Panc1 (cell line): ENCODE data around the gene MOG. TPM values are rescaled to one million over a fixed set of nuclear protein-coding genes. Genes with fewer than 3 reads are reported as not detected.

Source experiments
- ATAC-seq: fragments of 200-7000 bp; cut with Tn5 transposase; 2 replicates; pipeline ENCODE4 v1.9.1; 2020; ENCODE audit warnings: mild to moderate bottlenecking, moderate library complexity
- BruUV-seq: library from RNA; stranded (reverse); fragments of 400-500 nt; replicated peaks from 2 replicates; lab custom pipeline; 2021; lab: Mats Ljungman, UMichigan
- CTCF ChIA-PET: fragments of 300-600 bp; sonication (Branson Sonifier 250); formaldehyde crosslinking; loops from one replicate; lab custom pipeline; 2022; ENCODE audit warnings: antibody characterized with exemption; lab: Charles Lee
- POLR2A ChIA-PET: fragments of 300-600 bp; sonication (Branson Sonifier 250); formaldehyde crosslinking; loops from one replicate; lab custom pipeline; 2022; ENCODE audit warnings: antibody characterized with exemption; lab: Charles Lee
- DNase-seq: peaks from one replicate; pipeline ENCODE4 v3.0.0-alpha.2; 2010; ENCODE audit warnings: low read depth, low spot score
- H3K27ac ChIP-seq: 2 replicates; pipeline ENCODE4 v1.5.1; 2011; ENCODE audit warnings: mild to moderate bottlenecking, low read length, inconsistent platforms
- H3K27me3 ChIP-seq: fragments of 200-500 bp; sonication (Bioruptor generic); 2 replicates; pipeline ENCODE4 v1.6.0; 2014; ENCODE audit warnings: low read length, inconsistent platforms; ENCODE audit not compliant: control insufficient read depth, insufficient read depth
- H3K36me3 ChIP-seq: fragments of 200-500 bp; sonication (Bioruptor generic); 2 replicates; pipeline ENCODE4 v1.5.1; 2014; ENCODE audit warnings: inconsistent platforms, mild to moderate bottlenecking, low read length, moderate library complexity; ENCODE audit not compliant: control insufficient read depth, insufficient read depth
- H3K4me1 ChIP-seq: 2 replicates; pipeline ENCODE4 v1.5.1; 2011; ENCODE audit warnings: inconsistent platforms, mild to moderate bottlenecking, low read length, moderate library complexity; ENCODE audit not compliant: control insufficient read depth, insufficient read depth
- H3K4me3 ChIP-seq, 2 experiments: 2 replicates each; pipeline ENCODE4 v1.5.1; 2011 to 2012; ENCODE audit warnings: low read depth in 2 of 2, low read length in 2 of 2, mild to moderate bottlenecking in 2 of 2, inconsistent platforms in 1 of 2, moderate library complexity in 1 of 2
- H3K9me3 ChIP-seq: fragments of 200-500 bp; sonication (Bioruptor generic); 2 replicates; pipeline ENCODE4 v1.5.1; 2014; ENCODE audit warnings: low read depth, mild to moderate bottlenecking, inconsistent platforms, low read length, moderate library complexity; ENCODE audit not compliant: control insufficient read depth, insufficient read depth
- CTCF ChIP-seq: fragments of 450-650 bp; IDR thresholded peaks from 2 replicates; pipeline ENCODE4 v1.5.1; 2017; ENCODE audit warnings: mild to moderate bottlenecking
- POLR2AphosphoS5 ChIP-seq: IDR thresholded peaks from 2 replicates; pipeline ENCODE4 v1.6.1; 2012; ENCODE audit warnings: mild to moderate bottlenecking, low read depth, low read length, moderate library complexity
- REST ChIP-seq, 2 experiments: IDR thresholded peaks; 2 replicates each; pipeline ENCODE4 v1.6.1; 2011 to 2012; ENCODE audit warnings: low read depth in 2 of 2, control low read depth in 1 of 2, low read length in 1 of 2, mild to moderate bottlenecking in 1 of 2, moderate library complexity in 1 of 2; ENCODE audit not compliant: insufficient read depth in 1 of 2
- SIN3A ChIP-seq: IDR thresholded peaks from 2 replicates; pipeline ENCODE4 v1.6.1; 2012; ENCODE audit warnings: low read depth, mild to moderate bottlenecking, low read length, moderate library complexity, borderline replicate concordance; ENCODE audit not compliant: insufficient read depth
- TCF7L2 ChIP-seq: IDR thresholded peaks from 2 replicates; pipeline ENCODE4 v1.6.1; 2011; ENCODE audit warnings: mild to moderate bottlenecking, low read depth, low read length, inconsistent platforms
- in situ Hi-C: cut with HindIII; loops from 2 replicates; pipeline ENCODE4 v1.10.0; 2016; ENCODE audit warnings: low sequenced_read_pairs, low pct_unique_long_range_greater_than_20kb
- intact Hi-C: fragments of 100-400 bp; cut with micrococcal nuclease; formaldehyde crosslinking; loops from one replicate; pipeline ENCODE4 v1.10.0; 2022; ENCODE audit not compliant: unreplicated experiment
- total RNA-seq: library from RNA; stranded (reverse); gene quantifications from one replicate; pipeline ENCODE4 v1.2.1, GENCODE V29; 2021; ENCODE audit not compliant: unreplicated experiment

The MOG gene
- total RNA-seq, 1 experiment from 2014 or later: not detected

GRCh38 chr6:29666826-29667130 lies 9.9 kb downstream of the MOG start:
- Histone ChIP-seq H3K4me3 (no peak overlapping the region), H3K4me1 (no peaks in the 10 kb centered on the region; the same call in 1 of the 2 replicates), H3K27ac (no peak overlapping the region), H3K27me3 (peaks cover 13% of the 10 kb centered on the region), H3K36me3 (no peaks in the 10 kb centered on the region), H3K9me3 (no peaks in the 10 kb centered on the region)
- intact Hi-C loops (no loop called here), in situ Hi-C loops (no loop called here)
- no TSS peak for BruUV-seq
- CTCF ChIA-PET: interaction anchor here (0.6 to 1.0 kb wide), 2 partner anchors 13 to 437 kb away, joined by 3 to 6 read pairs; no protein-coding TSS in a partner anchor
- DNase-seq: no peak
- ATAC-seq: no peak
- POLR2A ChIA-PET: interaction anchor here (0.5 kb wide), 1 partner anchor 354 kb away, joined by 3 read pairs; no protein-coding TSS in a partner anchor
- TF ChIP-seq TCF7L2 (no peak), REST (IDR thresholded peaks at IDR 0.05; ENCODE audit: insufficient read depth in 1 of 2, low read depth in 2 of 2, low read length in 1 of 2) (no peak), CTCF (no peak), SIN3A (no peak), POLR2AphosphoS5 (no peak)

GRCh38 chr6:29667158-29667557 lies 10.3 kb downstream of the MOG start:
- Histone ChIP-seq H3K27me3 (peaks cover 13% of the 10 kb centered on the region), H3K9me3 (no peaks in the 10 kb centered on the region), H3K27ac (no peak overlapping the region), H3K36me3 (no peaks in the 10 kb centered on the region), H3K4me1 (no peaks in the 10 kb centered on the region; the same call in 1 of the 2 replicates), H3K4me3 (no peak overlapping the region)
- ChIA-PET POLR2A (no interaction called here), CTCF (interaction anchor here (1.0 kb wide), 1 partner anchor 14 kb away, joined by 3 read pairs; no protein-coding TSS in a partner anchor)
- in situ Hi-C loops: no loop called here
- intact Hi-C loops: no loop called here
- no peak for DNase-seq
- TF ChIP-seq TCF7L2: no peak
- no peak for TF ChIP-seq REST (IDR thresholded peaks at IDR 0.05; ENCODE audit: insufficient read depth in 1 of 2, low read depth in 2 of 2, low read length in 1 of 2)
- no peak for TF ChIP-seq CTCF
- no peak for TF ChIP-seq POLR2AphosphoS5
- no peak for TF ChIP-seq SIN3A
- BruUV-seq: no TSS peak
- no peak for ATAC-seq
